Posterior cingulate gyrus (tissue), 11 donors: ENCODE data around the gene PERM1.
"Not testable (repeated sequence)": the region's sequence is repeated elsewhere in the genome, so short reads cannot be mapped to it uniquely, and the experiment has no call there.

ENCODE experiments used
- DNase-seq, 10 donors: peaks; one replicate each; pipeline versions ENCODE4 v3.0.0 to v3.0.0-alpha.2; 2020 to 2021; ENCODE audit warnings: mixed read lengths in 3 of 10
- intact Hi-C: fragments of 100-400 bp; cut with DNase I; formaldehyde crosslinking; loops from one replicate; pipeline ENCODE4 v1.15.1; 2023

PERM1 gene

GRCh38 chr1:1017397-1018320 lies 35.8 kb upstream of the PERM1 start:
- not testable (repeated sequence) for DNase-seq
- intact Hi-C loops: loop anchor here (2.0 kb wide), 1 partner anchor 15 kb away; no protein-coding TSS in a partner anchor

GRCh38 chr1:1014799-1015681 lies 33.1 kb upstream of the PERM1 start:
- DNase-seq: peak in 1 of 10 donors; percentile 14
- intact Hi-C loops: no loop called here

GRCh38 chr1:1013922-1014648 lies 32.2 kb upstream of the PERM1 start:
- DNase-seq: peak in 2 of 10 donors; percentile 8 to 86
- intact Hi-C loops: no loop called here

GRCh38 chr1:1013105-1013921 lies 31.4 kb upstream of the PERM1 start, which contains the start of gene ISG15:
Gene ISG15 (plus strand): TSS chr1:1013497. CDS start chr1:1013574, 77 bp downstream.
- DNase-seq: peak in 9 of 10 donors; percentile 60 to 95 (median 75)
- intact Hi-C loops: no loop called here

- DNase-seq: peak in 1 of 10 donors; percentile 52
- intact Hi-C loops: not testable (repeated sequence)
Measured at GRCh38 chr1:1012736-1013104, 30.8 kb upstream of the PERM1 start.

- peak in 1 of 10 donors; percentile 76 for DNase-seq
- intact Hi-C loops: no loop called here
Measured at GRCh38 chr1:1011396-1011949, 29.6 kb upstream of the PERM1 start.

- DNase-seq: peak in 1 of 10 donors; percentile 38
- intact Hi-C loops: not testable (repeated sequence)
Measured at GRCh38 chr1:1010131-1010530, 28.2 kb upstream of the PERM1 start.

- peak in 2 of 10 donors; percentile 64 to 73 for DNase-seq
Measured at GRCh38 chr1:1006305-1007159, 24.6 kb upstream of the PERM1 start.

GRCh38 chr1:1005774-1006304 lies 23.9 kb upstream of the PERM1 start:
- peak in 1 of 10 donors; percentile 67 for DNase-seq
- intact Hi-C loops: no loop called here

More at GRCh38 chr1:1006305-1007159, 24.6 kb upstream of the PERM1 start:
- intact Hi-C loops: no loop called here

- intact Hi-C loops: loop anchor here (5.0 kb wide), 1 partner anchor 103 kb away; no protein-coding TSS in a partner anchor
- peak in 2 of 10 donors; percentile 66 to 73 for DNase-seq
Measured at GRCh38 chr1:1004780-1005697, 23.1 kb upstream of the PERM1 start.

- intact Hi-C loops: loop anchor here (5.0 kb wide), 1 partner anchor 102 kb away; no protein-coding TSS in a partner anchor
- peak in 1 of 10 donors; percentile 76 for DNase-seq
Measured at GRCh38 chr1:1004420-1004779, 22.5 kb upstream of the PERM1 start.

GRCh38 chr1:1003618-1004419 lies 21.9 kb upstream of the PERM1 start:
- peak in 1 of 10 donors; percentile 65 for DNase-seq
- intact Hi-C loops: loop anchor here (5.0 kb wide), 1 partner anchor 102 kb away; no protein-coding TSS in a partner anchor

- DNase-seq: peak in 1 of 10 donors; percentile 63
- intact Hi-C loops: loop anchor here (1.0 to 5.0 kb wide), 2 partner anchors 17 to 99 kb away; no protein-coding TSS in a partner anchor
Measured at GRCh38 chr1:1001057-1001783, 19.3 kb upstream of the PERM1 start.

- intact Hi-C loops: loop anchor here (1.0 to 5.0 kb wide), 2 partner anchors 16 to 98 kb away; no protein-coding TSS in a partner anchor
- peak in 8 of 10 donors; percentile 45 to 94 (median 68) for DNase-seq
Measured at GRCh38 chr1:1000357-1001056, 18.6 kb upstream of the PERM1 start.
